A673 (cell line): Measurements from ENCODE around the gene PMIS2.

Source experiments
- CTCF ChIP-seq: fragments of 300-800, 200-600 bp; sonication (generic); conservative IDR thresholded peaks from 2 replicates; pipeline ENCODE4 v1.5.1; 2017; ENCODE audit warnings: low read depth, mild to moderate bottlenecking, antibody characterized with exemption, low read length, moderate library complexity, mixed read lengths
- EZH2 ChIP-seq: fragments of 200-600 bp; sonication (generic); IDR thresholded peaks from 2 replicates; pipeline ENCODE4 v1.6.1; 2017; ENCODE audit warnings: borderline replicate concordance, low read depth, mild to moderate bottlenecking, mixed read lengths, antibody characterized with exemption, low read length; ENCODE audit not compliant: poor library complexity, severe bottlenecking

- TF ChIP-seq CTCF (no peak), EZH2 (no peak)
These were observed 24.5 kb upstream of the PMIS2 start for GRCh38 chr19:35561436-35561835.
